ENCODE data around the gene SACM1L.

DNA sequence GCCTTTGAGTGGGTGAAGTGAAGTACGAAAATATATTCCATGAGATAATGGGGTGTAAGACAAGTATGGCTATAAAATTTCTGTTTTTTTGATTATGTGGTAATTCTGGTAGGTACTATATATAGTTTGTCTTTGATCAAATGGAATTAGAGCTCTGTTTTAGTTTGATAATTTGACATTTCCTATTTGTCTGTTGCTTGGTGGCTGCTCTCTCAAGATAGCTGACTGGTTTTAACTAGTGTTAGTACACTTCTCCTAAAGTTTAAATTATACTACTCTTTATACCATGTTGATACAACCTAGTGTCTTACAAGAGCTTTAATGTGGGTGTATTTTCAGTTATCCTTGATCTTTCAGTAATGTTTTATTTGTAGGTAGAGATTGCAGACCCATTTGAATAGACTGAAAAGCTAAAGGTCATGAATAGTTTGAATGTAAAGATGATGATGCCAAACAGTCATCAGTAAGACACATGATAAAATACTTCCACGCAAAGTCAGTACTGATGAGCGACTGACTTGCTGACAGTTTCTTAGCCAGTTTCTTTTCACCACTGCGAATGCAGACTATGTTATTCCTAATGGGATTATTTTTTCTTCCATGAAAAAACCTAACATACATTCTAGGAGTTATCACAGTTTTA lies 15.2 kb downstream of the SACM1L start:
- TF ChIP-seq, protein P1, sequence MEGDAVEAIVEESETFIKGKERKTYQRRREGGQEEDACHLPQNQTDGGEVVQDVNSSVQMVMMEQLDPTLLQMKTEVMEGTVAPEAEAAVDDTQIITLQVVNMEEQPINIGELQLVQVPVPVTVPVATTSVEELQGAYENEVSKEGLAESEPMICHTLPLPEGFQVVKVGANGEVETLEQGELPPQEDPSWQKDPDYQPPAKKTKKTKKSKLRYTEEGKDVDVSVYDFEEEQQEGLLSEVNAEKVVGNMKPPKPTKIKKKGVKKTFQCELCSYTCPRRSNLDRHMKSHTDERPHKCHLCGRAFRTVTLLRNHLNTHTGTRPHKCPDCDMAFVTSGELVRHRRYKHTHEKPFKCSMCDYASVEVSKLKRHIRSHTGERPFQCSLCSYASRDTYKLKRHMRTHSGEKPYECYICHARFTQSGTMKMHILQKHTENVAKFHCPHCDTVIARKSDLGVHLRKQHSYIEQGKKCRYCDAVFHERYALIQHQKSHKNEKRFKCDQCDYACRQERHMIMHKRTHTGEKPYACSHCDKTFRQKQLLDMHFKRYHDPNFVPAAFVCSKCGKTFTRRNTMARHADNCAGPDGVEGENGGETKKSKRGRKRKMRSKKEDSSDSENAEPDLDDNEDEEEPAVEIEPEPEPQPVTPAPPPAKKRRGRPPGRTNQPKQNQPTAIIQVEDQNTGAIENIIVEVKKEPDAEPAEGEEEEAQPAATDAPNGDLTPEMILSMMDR (IDR thresholded peaks at IDR 0.05; ENCODE audit: borderline replicate concordance, extremely low read depth, low read length, poor library complexity, severe bottlenecking): no peak
- TF ChIP-seq EZH2 (IDR thresholded peaks at IDR 0.05; ENCODE audit: borderline replicate concordance, low read depth, low read length, severe bottlenecking): no peak
